Lower leg skin (tissue), 4 donors: ENCODE results near the gene NPHS1. TPM values are rescaled to one million over a fixed set of nuclear protein-coding genes. Genes with fewer than 3 reads are reported as not detected.

Experiments
- DNase-seq, 2 donors: peaks; one replicate each; pipeline ENCODE4 v3.0.0-alpha.2; 2019; ENCODE audit warnings: low spot score in 2 of 2
- H3K4me3 ChIP-seq: fragments of 200-600 bp; sonication (generic); 2 replicates; pipeline ENCODE4 v1.5.1; 2017; ENCODE audit warnings: mild to moderate bottlenecking, low read depth; ENCODE audit not compliant: poor library complexity, severe bottlenecking
- POLR2A ChIP-seq, 2 donors: fragments of 450-650 bp; IDR thresholded peaks; one replicate each; pipeline ENCODE4 v1.6.1; 2016 to 2017; ENCODE audit warnings: antibody characterized with exemption in 2 of 2, mild to moderate bottlenecking in 1 of 2, moderate library complexity in 1 of 2
- WGBS, 2 donors: methylation state at CpG; one replicate each; pipeline ENCODE4 v1.1.5; 2018; 5-methylcytosine and 5-hydroxymethylcytosine counted together
- intact Hi-C: fragments of 100-400 bp; cut with DNase I; formaldehyde crosslinking; loops from one replicate; pipeline ENCODE4 v1.15.0; 2023; ENCODE audit warnings: low total_unique reads
- total RNA-seq, 4 donors: library from RNA; depleted of rRNA; stranded (reverse); fragments of >200 nt; gene quantifications; one replicate each; pipeline ENCODE4 v1.1.0, GENCODE V29; 2016
- TF ChIP-seq, protein P1 (sequence below), 3 donors: fragments of 450-650 bp; IDR thresholded peaks; one replicate each; pipeline ENCODE4 v1.5.1; 2016; ENCODE audit warnings: antibody characterized with exemption in 3 of 3, mild to moderate bottlenecking in 3 of 3, moderate library complexity in 2 of 3

The NPHS1 gene
- total RNA-seq, 4 donors from 2014 or later, result not detected

DNA sequence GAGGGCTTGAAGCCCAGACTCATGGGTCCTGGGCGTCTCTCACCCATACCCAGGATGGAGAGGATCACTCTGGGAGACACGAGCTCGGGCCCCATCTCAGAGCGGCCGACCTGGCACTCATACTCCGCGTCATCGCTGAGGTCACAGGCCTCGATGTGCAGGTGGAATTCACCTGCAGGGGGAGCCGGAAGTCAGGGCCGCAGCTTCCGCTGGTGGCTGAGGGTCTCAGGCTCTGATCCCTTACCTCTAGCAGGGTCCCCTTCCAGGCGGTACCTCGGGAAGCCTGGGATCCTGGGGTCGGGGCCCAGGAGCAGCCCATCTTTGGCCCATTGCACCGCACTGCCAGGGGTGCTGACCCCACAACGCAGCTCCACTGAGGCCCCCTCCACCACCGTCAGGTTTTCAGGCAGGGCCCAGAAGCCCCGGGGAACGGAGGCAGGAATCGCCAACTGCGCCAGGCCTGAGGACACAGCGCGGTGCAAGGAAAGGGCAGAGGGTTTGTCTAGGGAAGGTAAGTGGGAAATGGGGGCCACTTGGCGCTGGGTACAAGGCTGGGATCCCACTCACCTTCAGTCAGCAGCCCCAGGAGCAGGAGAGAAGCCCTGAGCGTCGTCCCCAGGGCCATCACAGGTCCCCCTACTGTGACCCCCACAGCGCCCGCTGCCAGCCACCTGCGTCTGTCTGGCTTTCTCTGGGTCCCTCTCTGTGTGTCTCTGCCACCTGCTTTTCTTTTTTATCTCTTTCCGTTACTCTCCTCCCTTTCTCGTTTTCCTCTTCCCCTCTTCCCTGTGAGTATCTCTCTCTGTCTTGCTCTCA, 883 bp downstream of the NPHS1 start:
- WGBS, 2 donors, result 54 to 68% methylated on average over 22 to 23 of the region's 32 CpGs
- intact Hi-C loops, result no loop called here
- no peak overlapping the region for H3K4me3 ChIP-seq
- TF ChIP-seq POLR2A (IDR thresholded peaks at IDR 0.05), result no peak
- TF ChIP-seq, protein P1, sequence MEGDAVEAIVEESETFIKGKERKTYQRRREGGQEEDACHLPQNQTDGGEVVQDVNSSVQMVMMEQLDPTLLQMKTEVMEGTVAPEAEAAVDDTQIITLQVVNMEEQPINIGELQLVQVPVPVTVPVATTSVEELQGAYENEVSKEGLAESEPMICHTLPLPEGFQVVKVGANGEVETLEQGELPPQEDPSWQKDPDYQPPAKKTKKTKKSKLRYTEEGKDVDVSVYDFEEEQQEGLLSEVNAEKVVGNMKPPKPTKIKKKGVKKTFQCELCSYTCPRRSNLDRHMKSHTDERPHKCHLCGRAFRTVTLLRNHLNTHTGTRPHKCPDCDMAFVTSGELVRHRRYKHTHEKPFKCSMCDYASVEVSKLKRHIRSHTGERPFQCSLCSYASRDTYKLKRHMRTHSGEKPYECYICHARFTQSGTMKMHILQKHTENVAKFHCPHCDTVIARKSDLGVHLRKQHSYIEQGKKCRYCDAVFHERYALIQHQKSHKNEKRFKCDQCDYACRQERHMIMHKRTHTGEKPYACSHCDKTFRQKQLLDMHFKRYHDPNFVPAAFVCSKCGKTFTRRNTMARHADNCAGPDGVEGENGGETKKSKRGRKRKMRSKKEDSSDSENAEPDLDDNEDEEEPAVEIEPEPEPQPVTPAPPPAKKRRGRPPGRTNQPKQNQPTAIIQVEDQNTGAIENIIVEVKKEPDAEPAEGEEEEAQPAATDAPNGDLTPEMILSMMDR (IDR thresholded peaks at IDR 0.05), result no peak
- no peak for DNase-seq

DNA sequence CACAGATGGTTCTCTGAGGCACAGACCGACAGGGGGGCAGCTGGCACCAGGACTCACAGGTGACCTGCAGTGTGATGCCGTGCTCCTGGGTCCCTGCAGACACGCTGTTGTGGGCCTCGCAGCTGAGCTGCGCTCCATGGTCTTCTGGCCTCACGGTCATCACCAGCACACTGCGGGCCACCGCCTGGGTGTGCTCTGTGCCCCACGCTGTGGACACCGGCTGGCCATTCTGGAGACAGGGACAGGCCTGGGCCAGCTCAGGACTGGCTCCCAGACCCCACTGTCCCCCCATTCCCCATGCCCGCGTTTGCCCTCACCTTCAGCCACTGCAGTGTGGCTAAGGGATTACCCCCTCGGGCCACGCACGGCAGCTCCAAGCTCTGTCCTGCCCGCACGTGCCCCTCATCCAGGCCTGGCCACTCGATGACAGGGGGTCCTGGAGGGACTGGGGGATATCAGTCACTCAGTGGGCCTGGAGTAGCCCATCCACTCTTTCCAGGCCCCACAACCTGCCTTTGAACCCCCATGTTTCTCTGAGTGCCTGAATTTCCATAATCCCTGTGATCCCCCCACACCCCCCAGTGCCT, 3.3 kb downstream of the NPHS1 start:
- intact Hi-C loops, result no loop called here
- WGBS, 2 donors, result 88 to 89% methylated on average over 15 to 16 of the region's 18 CpGs
- DNase-seq, result no peak
- H3K4me3 ChIP-seq, result no peak overlapping the region
- TF ChIP-seq, protein P1 (IDR thresholded peaks at IDR 0.05), result no peak
- no peak for TF ChIP-seq POLR2A (IDR thresholded peaks at IDR 0.05)

DNA sequence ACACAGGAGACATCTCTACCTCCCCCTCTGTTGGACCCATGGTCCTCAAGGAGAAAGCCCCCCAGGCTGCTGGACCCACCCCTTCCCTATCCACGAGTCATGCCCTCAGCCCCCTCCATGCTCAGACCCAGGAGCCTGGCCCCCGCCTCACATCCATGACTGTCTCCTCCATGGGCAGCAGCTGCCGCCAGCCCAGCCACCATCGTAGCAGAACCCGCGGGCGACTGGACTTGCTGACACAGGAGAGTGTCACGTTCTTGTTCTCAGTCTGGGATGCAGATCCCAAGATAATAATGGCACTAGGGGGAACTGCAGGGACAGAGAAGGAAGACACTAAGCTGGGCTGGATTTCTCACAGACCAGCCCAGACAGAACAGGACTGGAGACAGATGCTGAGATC, 3.8 kb downstream of the NPHS1 start:
- 78 to 87% methylated on average over 8 of the region's 8 CpGs for WGBS, 2 donors

DNA sequence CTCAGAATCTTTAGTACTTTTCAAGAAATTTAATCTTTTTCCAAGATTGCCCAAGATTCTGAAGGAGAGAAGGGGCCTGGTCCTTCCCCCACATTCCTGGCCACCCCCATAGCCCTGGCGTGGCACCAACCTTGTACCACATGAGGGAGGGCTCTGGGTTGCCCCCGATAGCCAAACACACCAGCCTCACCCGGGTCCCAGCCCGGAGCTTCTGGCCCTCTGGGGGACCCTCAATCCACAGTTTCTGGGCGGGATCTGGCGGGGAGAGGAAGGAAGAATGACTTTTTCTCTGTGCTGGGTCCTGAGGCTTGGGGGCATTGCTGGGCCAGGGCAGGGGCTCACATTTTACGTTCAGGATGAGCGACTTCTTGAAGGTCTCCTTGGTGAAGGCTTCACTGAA, 4.4 kb downstream of the NPHS1 start:
- intact Hi-C loops, result no loop called here
- DNase-seq, result no peak
- TF ChIP-seq, protein P1 (IDR thresholded peaks at IDR 0.05), result no peak
- no peak for TF ChIP-seq POLR2A (IDR thresholded peaks at IDR 0.05)
- 76 to 83% methylated on average over 8 of the region's 8 CpGs for WGBS, 2 donors
- H3K4me3 ChIP-seq, result no peak overlapping the region

More for the DNA sequence above, 3.8 kb downstream of the NPHS1 start:
- intact Hi-C loops, result no loop called here
- H3K4me3 ChIP-seq, result no peak overlapping the region
- TF ChIP-seq, protein P1 (IDR thresholded peaks at IDR 0.05), result no peak
- TF ChIP-seq POLR2A (IDR thresholded peaks at IDR 0.05), result no peak
- no peak for DNase-seq

DNA sequence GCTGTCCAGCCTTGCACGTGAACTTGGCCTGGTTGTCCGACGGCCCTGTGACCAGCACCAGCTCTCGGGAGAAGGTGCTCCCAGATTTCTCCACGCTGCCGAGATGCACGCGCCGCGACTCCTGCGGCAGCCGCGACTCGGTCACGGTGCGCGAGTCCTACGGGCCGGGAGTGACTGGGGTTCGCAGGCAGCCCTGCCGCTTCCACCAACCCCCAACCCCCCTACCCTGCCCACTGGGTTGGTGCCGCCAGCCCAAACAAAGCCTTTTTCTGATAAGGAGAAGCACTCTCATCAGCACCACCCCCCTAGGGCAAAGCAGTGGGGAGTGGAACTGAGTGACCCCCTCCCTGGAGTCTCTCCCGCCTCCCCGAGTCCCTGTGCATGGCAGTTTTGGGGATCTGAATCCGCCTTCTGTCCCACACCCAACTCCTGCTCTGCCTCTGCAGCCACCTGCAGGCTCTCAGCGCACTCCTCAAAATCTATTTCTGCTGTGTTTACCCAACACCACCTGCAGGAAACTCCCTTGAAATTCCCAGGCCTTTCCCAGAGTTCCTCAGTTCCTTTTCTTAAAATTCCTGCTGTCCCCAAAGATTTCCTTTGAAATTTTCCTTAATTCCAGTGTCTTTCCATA, 6.2 kb downstream of the NPHS1 start:
- TF ChIP-seq, protein P1 (IDR thresholded peaks at IDR 0.05), result no peak
- no peak for TF ChIP-seq POLR2A (IDR thresholded peaks at IDR 0.05)
- no peak for DNase-seq

More for the DNA sequence above, 6.2 kb downstream of the NPHS1 start:
- intact Hi-C loops, result no loop called here
- WGBS, 2 donors, result 2 to 5% methylated on average over 15 to 22 of the region's 26 CpGs
- H3K4me3 ChIP-seq, result no peak overlapping the region
